GM12878 (cell line): ENCODE measurements around the gene RNF113B.

Experiments used
- ELK1 ChIP-seq: IDR thresholded peaks from 2 replicates; pipeline ENCODE4 v1.6.1; 2012; ENCODE audit warnings: low read depth, low read length, improper control_type of control experiment
- ESRRA ChIP-seq: IDR thresholded peaks from 2 replicates; pipeline ENCODE4 v1.6.1; 2012; ENCODE audit warnings: mild to moderate bottlenecking, low read length, improper control_type of control experiment
- EZH2 ChIP-seq: IDR thresholded peaks from 2 replicates; pipeline ENCODE4 v1.6.1; 2012; ENCODE audit warnings: low read depth, mild to moderate bottlenecking, control low read depth, inconsistent platforms, low read length, borderline replicate concordance; ENCODE audit not compliant: control insufficient read depth
- NFIC ChIP-seq: IDR thresholded peaks from 2 replicates; pipeline ENCODE4 v1.6.1; 2012; ENCODE audit warnings: low read depth, mild to moderate bottlenecking, inconsistent platforms, low read length, moderate library complexity
- NRF1 ChIP-seq: conservative IDR thresholded peaks from 2 replicates; pipeline ENCODE4 v1.6.1; 2011; ENCODE audit warnings: mild to moderate bottlenecking, low read depth, low read length, improper control_type of control experiment
- POLR2A ChIP-seq: IDR thresholded peaks from 2 replicates; pipeline ENCODE4 v1.6.1; 2011; ENCODE audit warnings: low read depth, mild to moderate bottlenecking, low read length
- POLR2AphosphoS5 ChIP-seq: IDR thresholded peaks from 2 replicates; pipeline ENCODE4 v1.6.1; 2011; ENCODE audit warnings: mild to moderate bottlenecking, low read length, inconsistent platforms
- SP1 ChIP-seq: IDR thresholded peaks from one replicate; pipeline ENCODE4 v1.6.1; 2011; ENCODE audit warnings: low read depth, low read length
- TAF1 ChIP-seq: IDR thresholded peaks from 2 replicates; pipeline ENCODE4 v1.6.1; 2011; ENCODE audit warnings: mild to moderate bottlenecking, low read depth, low read length, borderline replicate concordance
- ZNF217 ChIP-seq: fragments of 450-650 bp; IDR thresholded peaks from 2 replicates; pipeline ENCODE4 v1.6.1; 2017; ENCODE audit warnings: antibody characterized with exemption, mild to moderate bottlenecking
- TF ChIP-seq, protein P1 (sequence below), 3 experiments: IDR thresholded peaks in 2 of 3; conservative IDR thresholded peaks in 1 of 3; 2 replicates each; pipeline ENCODE4 v1.5.1; 2011; ENCODE audit warnings: low read depth in 3 of 3, low read length in 3 of 3, mild to moderate bottlenecking in 3 of 3, control low read depth in 2 of 3, moderate library complexity in 2 of 3, inconsistent platforms in 1 of 3, mixed read lengths in 1 of 3; ENCODE audit not compliant: control insufficient read depth in 2 of 3, insufficient read depth in 1 of 3; ENCODE audit errors: extremely low read depth in 1 of 3

DNA sequence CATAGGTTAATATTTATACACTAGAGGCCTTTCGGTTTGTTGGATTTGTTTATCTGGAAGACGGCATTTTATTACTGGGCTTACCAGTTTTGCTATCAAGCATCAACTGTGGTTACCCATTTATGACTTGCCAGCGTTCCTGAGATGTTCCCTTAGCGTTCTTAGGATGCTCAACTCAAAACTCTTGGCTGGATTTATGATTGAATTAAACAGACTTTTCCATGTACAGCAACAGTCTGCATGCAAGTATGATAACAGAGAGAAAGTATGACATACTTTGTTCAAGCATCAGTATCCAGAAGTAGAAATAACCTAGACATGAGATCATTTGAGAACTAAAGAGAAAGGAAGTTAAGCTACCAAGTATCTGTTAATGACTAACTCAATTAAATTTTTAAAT, 29.9 kb upstream of the RNF113B start:
- TF ChIP-seq EZH2 (no peak), TAF1 (no peak), POLR2AphosphoS5 (no peak), NFIC (no peak), ESRRA (no peak), ZNF217 (no peak), SP1 (no peak), ELK1 (no peak), POLR2A (no peak), NRF1 (no peak)
- TF ChIP-seq, protein P1, sequence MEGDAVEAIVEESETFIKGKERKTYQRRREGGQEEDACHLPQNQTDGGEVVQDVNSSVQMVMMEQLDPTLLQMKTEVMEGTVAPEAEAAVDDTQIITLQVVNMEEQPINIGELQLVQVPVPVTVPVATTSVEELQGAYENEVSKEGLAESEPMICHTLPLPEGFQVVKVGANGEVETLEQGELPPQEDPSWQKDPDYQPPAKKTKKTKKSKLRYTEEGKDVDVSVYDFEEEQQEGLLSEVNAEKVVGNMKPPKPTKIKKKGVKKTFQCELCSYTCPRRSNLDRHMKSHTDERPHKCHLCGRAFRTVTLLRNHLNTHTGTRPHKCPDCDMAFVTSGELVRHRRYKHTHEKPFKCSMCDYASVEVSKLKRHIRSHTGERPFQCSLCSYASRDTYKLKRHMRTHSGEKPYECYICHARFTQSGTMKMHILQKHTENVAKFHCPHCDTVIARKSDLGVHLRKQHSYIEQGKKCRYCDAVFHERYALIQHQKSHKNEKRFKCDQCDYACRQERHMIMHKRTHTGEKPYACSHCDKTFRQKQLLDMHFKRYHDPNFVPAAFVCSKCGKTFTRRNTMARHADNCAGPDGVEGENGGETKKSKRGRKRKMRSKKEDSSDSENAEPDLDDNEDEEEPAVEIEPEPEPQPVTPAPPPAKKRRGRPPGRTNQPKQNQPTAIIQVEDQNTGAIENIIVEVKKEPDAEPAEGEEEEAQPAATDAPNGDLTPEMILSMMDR (IDR thresholded peaks at IDR 0.05 in 2 of 3, conservative IDR thresholded peaks at IDR 0.05 in 1 of 3; ENCODE audit: control insufficient read depth in 2 of 3, extremely low read depth in 1 of 3, insufficient read depth in 1 of 3, low read depth in 3 of 3, low read length in 3 of 3) = no peak
